Thyroid gland (tissue), 4 donors: ENCODE results near the gene IWS1. TPM values are rescaled to one million over a fixed set of nuclear protein-coding genes. Genes with fewer than 3 reads are reported as not detected.

Experiments
- DNase-seq, 2 donors: peaks; one replicate each; pipeline ENCODE4 v3.0.0-alpha.2; 2019
- H3K27ac ChIP-seq, 3 donors: fragments of 200-600 bp; sonication (generic); 1 replicate in 2 of 3; 2 replicates in 1 of 3; pipeline ENCODE4 v1.5.1; 2016 to 2019; ENCODE audit warnings: mild to moderate bottlenecking in 1 of 3, moderate library complexity in 1 of 3
- H3K27me3 ChIP-seq: fragments of 200-600 bp; sonication (generic); one replicate; pipeline ENCODE4 v1.5.1; 2019
- H3K36me3 ChIP-seq, 2 donors: fragments of 200-600 bp; sonication (generic); one replicate each; pipeline ENCODE4 v1.5.1; 2016 to 2019
- H3K4me1 ChIP-seq, 2 donors: fragments of 200-600 bp; sonication (generic); one replicate each; pipeline ENCODE4 v1.5.1; 2017 to 2019
- H3K4me3 ChIP-seq, 3 donors: fragments of 200-600 bp; sonication (generic); replicated peaks in 1 of 3; 1 replicate in 2 of 3; 2 replicates in 1 of 3; pipeline ENCODE4 v1.5.1; 2016; ENCODE audit warnings: mild to moderate bottlenecking in 1 of 3
- H3K9me3 ChIP-seq: fragments of 200-600 bp; sonication (generic); one replicate; pipeline ENCODE4 v1.5.1; 2017
- CTCF ChIP-seq, 6 experiments: fragments of 200-600 bp in 3 of 6; fragments of 450-650 bp in 3 of 6; sonication (generic) in 3 of 6; IDR thresholded peaks; one replicate each; pipeline ENCODE4 v1.5.1; 2016 to 2019; ENCODE audit warnings: antibody characterized with exemption in 6 of 6, mild to moderate bottlenecking in 2 of 6, inconsistent platforms in 1 of 6, moderate library complexity in 1 of 6
- POLR2A ChIP-seq, 2 donors: fragments of 450-650 bp; IDR thresholded peaks; one replicate each; pipeline ENCODE4 v1.6.1; 2017; ENCODE audit warnings: antibody characterized with exemption in 2 of 2, mild to moderate bottlenecking in 2 of 2, moderate library complexity in 1 of 2
- whole genome bisulfite sequencing, 2 donors: methylation state at CpG; one replicate each; pipeline ENCODE4 v1.1.5; 2017; 5-methylcytosine and 5-hydroxymethylcytosine counted together
- intact Hi-C: fragments of 100-400 bp; cut with DNase I; formaldehyde crosslinking; loops from one replicate; pipeline ENCODE4 v1.15.1; 2023
- total RNA-seq, 4 donors: library from RNA; depleted of rRNA; stranded (reverse); fragments of >200 nt; gene quantifications; one replicate each; pipeline ENCODE4 v1.2.3, GENCODE V29; 2016

IWS1 gene
- total RNA-seq, 4 donors from 2014 or later, result 33.8 to 70.4 (median 42.1) TPM

- H3K27me3 ChIP-seq, result no peaks in the 10 kb centered on the region
- intact Hi-C loops, result loop anchor here (5.0 kb wide), 1 partner anchor 113 kb away; no protein-coding TSS in a partner anchor
- TF ChIP-seq POLR2A (IDR thresholded peaks at IDR 0.05) (no peak), CTCF (IDR thresholded peaks at IDR 0.05) (no peak)
- WGBS, 2 donors, result 96 to 97% methylated on average over 4 of the region's 4 CpGs
- no peak overlapping the region for H3K4me3 ChIP-seq
- no peak overlapping the region for H3K27ac ChIP-seq
- H3K9me3 ChIP-seq, result no peaks in the 10 kb centered on the region
- peaks cover 0 to 16% of the 10 kb centered on the region in 2 donors for H3K36me3 ChIP-seq
- peaks cover 26% of the 10 kb centered on the region in 2 donors for H3K4me1 ChIP-seq
- DNase-seq, result no peak
Observed at GRCh38 chr2:127520424-127520823, 5.9 kb downstream of the IWS1 start.

GRCh38 chr2:127517465-127517864 is 8.8 kb downstream of the IWS1 start:
- intact Hi-C loops, result no loop called here
- Histone ChIP-seq H3K9me3 (no peaks in the 10 kb centered on the region), H3K4me1 (peaks cover 12 to 20% of the 10 kb centered on the region in 2 donors), H3K27ac (no peak overlapping the region), H3K27me3 (no peaks in the 10 kb centered on the region), H3K4me3 (no peak overlapping the region), H3K36me3 (peaks cover 4 to 6% of the 10 kb centered on the region in 2 donors)
- no peak for DNase-seq
- TF ChIP-seq CTCF (IDR thresholded peaks at IDR 0.05) (no peak), POLR2A (IDR thresholded peaks at IDR 0.05) (no peak)
- 95 to 100% methylated on average over 2 of the region's 2 CpGs for WGBS, 2 donors

- intact Hi-C loops, result no loop called here
- Histone ChIP-seq H3K9me3 (no peaks in the 10 kb centered on the region), H3K4me3 (no peak overlapping the region), H3K4me1 (peaks cover 12 to 20% of the 10 kb centered on the region in 2 donors), H3K27ac (peak overlapping the region; percentile 14 to 48 (median 17)), H3K27me3 (no peaks in the 10 kb centered on the region), H3K36me3 (peaks cover 0 to 4% of the 10 kb centered on the region in 2 donors)
- 72 to 78% methylated on average over 14 of the region's 14 CpGs for WGBS, 2 donors
- peak; percentile 78 to 79 for DNase-seq
- TF ChIP-seq POLR2A (IDR thresholded peaks at IDR 0.05), result no peak
- no peak for TF ChIP-seq CTCF (IDR thresholded peaks at IDR 0.05)
Observed at GRCh38 chr2:127516041-127516762, 10.1 kb downstream of the IWS1 start.

GRCh38 chr2:127515383-127515915 is 10.8 kb downstream of the IWS1 start:
- no peak overlapping the region for H3K4me3 ChIP-seq
- H3K9me3 ChIP-seq, result no peaks in the 10 kb centered on the region
- peak overlapping the region in 2 of 3 donors; percentile 17 to 48 for H3K27ac ChIP-seq
- H3K4me1 ChIP-seq, result peaks cover 12 to 20% of the 10 kb centered on the region in 2 donors
- 54 to 69% methylated on average over 5 to 6 of the region's 6 CpGs for WGBS, 2 donors
- intact Hi-C loops, result no loop called here
- no peaks in the 10 kb centered on the region for H3K27me3 ChIP-seq
- TF ChIP-seq POLR2A (IDR thresholded peaks at IDR 0.05) (no peak), CTCF (IDR thresholded peaks at IDR 0.05) (no peak)
- peaks cover 0 to 4% of the 10 kb centered on the region in 2 donors for H3K36me3 ChIP-seq
- DNase-seq, result no peak

- DNase-seq, result no peak
- intact Hi-C loops, result no loop called here
- Histone ChIP-seq H3K27ac (peak overlapping the region in 1 of 3 donors; percentile 48), H3K4me3 (no peak overlapping the region), H3K27me3 (no peaks in the 10 kb centered on the region), H3K9me3 (no peaks in the 10 kb centered on the region), H3K36me3 (peaks cover 0 to 4% of the 10 kb centered on the region in 2 donors), H3K4me1 (peaks cover 12 to 20% of the 10 kb centered on the region in 2 donors)
- TF ChIP-seq CTCF (IDR thresholded peaks at IDR 0.05) (no peak), POLR2A (IDR thresholded peaks at IDR 0.05) (no peak)
- 87 to 92% methylated on average over 12 to 13 of the region's 13 CpGs for WGBS, 2 donors
Observed at GRCh38 chr2:127514485-127514884, 11.8 kb downstream of the IWS1 start.
